ENCODE results near the gene FOXI3. TPM values are rescaled to one million over a fixed set of nuclear protein-coding genes. Genes with fewer than 3 reads are reported as not detected.

FOXI3 gene
- total RNA-seq, 1 experiment from 2014 or later = 0.11 TPM

DNA sequence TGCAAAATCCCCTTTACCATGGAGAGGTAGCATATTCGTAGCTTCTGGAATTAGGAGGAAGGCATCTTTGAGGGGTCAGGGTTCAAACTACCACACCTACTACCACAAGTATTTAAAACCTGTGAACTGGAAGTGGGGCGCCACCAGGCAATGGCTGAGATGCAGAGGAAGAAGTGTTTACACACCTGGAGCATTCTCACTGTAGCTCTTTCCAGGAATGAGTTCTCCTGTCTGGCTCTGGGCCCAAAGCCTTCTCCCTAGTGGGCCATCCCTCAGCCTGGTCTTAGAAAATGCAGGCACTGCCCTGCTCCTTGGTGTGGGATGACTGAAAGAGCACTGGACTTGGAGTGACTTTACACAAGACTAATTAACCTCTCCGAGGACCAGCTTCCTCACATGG, 30.7 kb upstream of the FOXI3 start:
- Histone ChIP-seq H3K9me3 (ENCODE audit: low read depth, low read length, poor library complexity, severe bottlenecking) (no peaks in the 10 kb centered on the region), H3K27me3 (replicated peaks; ENCODE audit: insufficient read depth, low read depth, low read length, poor library complexity) (peaks cover 10% of the 10 kb centered on the region), H3K4me1 (ENCODE audit: insufficient read depth, low read length, poor library complexity, severe bottlenecking) (no peaks in the 10 kb centered on the region), H3K4me3 (ENCODE audit: low read depth, low read length, poor library complexity, severe bottlenecking) (no peak overlapping the region), H3K27ac (ENCODE audit: low read depth, low read length, poor library complexity, severe bottlenecking) (no peak overlapping the region), H3K36me3 (ENCODE audit: insufficient read depth, low read length, poor library complexity, severe bottlenecking) (no peaks in the 10 kb centered on the region)
- TF ChIP-seq CTCF (conservative IDR thresholded peaks at IDR 0.05; ENCODE audit: low read depth, low read length) = no peak
- no peak for TF ChIP-seq EZH2 (IDR thresholded peaks at IDR 0.05; ENCODE audit: borderline replicate concordance, low read depth, low read length, poor library complexity, severe bottlenecking)
- no peak for DNase-seq (ENCODE audit: low spot score)
- ChIA-PET POLR2A (ENCODE audit: low non-redundant PET) (no interaction called here), CTCF (no interaction called here)
- BruUV-seq (replicated peaks) = no TSS peak
- intact Hi-C loops (cut with micrococcal nuclease; ENCODE audit: unreplicated experiment) = no loop called here

DNA sequence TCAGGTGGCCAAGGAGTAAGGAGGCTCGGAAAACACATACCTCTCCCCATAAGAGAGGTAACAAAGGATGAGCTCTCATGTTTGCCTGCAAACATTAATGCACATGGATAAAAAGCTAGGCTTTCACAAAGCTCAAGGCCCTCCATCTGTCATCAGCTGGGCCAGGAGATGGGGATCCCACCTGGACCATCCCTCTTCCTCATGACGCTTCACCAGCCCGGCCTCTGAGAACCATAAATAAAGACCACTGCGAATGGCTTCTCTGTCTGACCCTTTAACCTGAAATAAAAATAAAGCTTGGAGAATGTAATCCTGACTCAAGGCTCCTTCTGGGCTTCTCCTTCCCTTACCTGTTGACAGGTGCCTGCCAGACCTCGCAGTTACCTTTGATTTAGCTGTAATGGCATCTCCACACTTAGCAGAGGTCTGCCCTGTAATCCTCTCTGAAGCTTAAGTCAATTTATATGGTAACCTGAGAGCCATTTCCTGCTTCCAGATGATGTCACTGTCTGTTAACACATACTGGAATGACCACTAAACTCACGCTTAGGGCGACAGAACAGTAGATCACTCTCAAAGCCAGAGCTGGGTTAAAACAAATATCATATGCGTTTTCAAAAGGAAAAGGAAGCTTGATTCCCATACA, 29.3 kb upstream of the FOXI3 start:
- DNase-seq (ENCODE audit: low spot score) = peak; percentile 45
- Histone ChIP-seq H3K27me3 (replicated peaks; ENCODE audit: insufficient read depth, low read depth, low read length, poor library complexity) (peaks cover 10% of the 10 kb centered on the region), H3K36me3 (ENCODE audit: insufficient read depth, low read length, poor library complexity, severe bottlenecking) (no peaks in the 10 kb centered on the region), H3K27ac (ENCODE audit: low read depth, low read length, poor library complexity, severe bottlenecking) (no peak overlapping the region), H3K4me3 (ENCODE audit: low read depth, low read length, poor library complexity, severe bottlenecking) (no peak overlapping the region), H3K9me3 (ENCODE audit: low read depth, low read length, poor library complexity, severe bottlenecking) (no peaks in the 10 kb centered on the region), H3K4me1 (ENCODE audit: insufficient read depth, low read length, poor library complexity, severe bottlenecking) (no peaks in the 10 kb centered on the region)
- TF ChIP-seq CTCF (conservative IDR thresholded peaks at IDR 0.05; ENCODE audit: low read depth, low read length) = no peak
- no peak for TF ChIP-seq EZH2 (IDR thresholded peaks at IDR 0.05; ENCODE audit: borderline replicate concordance, low read depth, low read length, poor library complexity, severe bottlenecking)
- intact Hi-C loops (cut with micrococcal nuclease; ENCODE audit: unreplicated experiment) = no loop called here
- ChIA-PET CTCF (no interaction called here), POLR2A (ENCODE audit: low non-redundant PET) (no interaction called here)
- BruUV-seq (replicated peaks) = no TSS peak

DNA sequence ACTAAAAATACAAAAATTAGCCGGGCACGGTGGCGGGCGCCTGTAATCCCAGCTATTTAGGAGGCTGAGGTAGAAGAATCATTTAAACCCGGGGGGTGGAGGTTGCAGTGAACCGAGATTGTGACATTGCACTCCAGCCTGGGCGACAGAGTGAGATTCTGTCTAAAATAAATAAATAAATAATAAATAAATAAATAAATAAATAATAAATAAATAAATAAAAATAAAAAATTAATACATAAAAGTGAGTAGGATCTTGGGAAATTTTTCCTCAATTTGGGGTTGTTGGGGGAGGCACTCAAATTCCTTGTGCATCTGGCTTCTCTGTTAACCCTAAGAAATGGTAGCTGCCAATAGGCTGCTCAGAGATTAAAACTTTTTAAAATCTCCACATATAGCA, 20.3 kb upstream of the FOXI3 start:
- ChIA-PET CTCF (no interaction called here), POLR2A (ENCODE audit: low non-redundant PET) (no interaction called here)
- Histone ChIP-seq H3K36me3 (ENCODE audit: insufficient read depth, low read length, poor library complexity, severe bottlenecking) (no peaks in the 10 kb centered on the region), H3K4me1 (ENCODE audit: insufficient read depth, low read length, poor library complexity, severe bottlenecking) (no peaks in the 10 kb centered on the region), H3K9me3 (ENCODE audit: low read depth, low read length, poor library complexity, severe bottlenecking) (no peaks in the 10 kb centered on the region), H3K27ac (ENCODE audit: low read depth, low read length, poor library complexity, severe bottlenecking) (no peak overlapping the region), H3K27me3 (replicated peaks; ENCODE audit: insufficient read depth, low read depth, low read length, poor library complexity) (peaks cover 15% of the 10 kb centered on the region), H3K4me3 (ENCODE audit: low read depth, low read length, poor library complexity, severe bottlenecking) (no peak overlapping the region)
- intact Hi-C loops (cut with micrococcal nuclease; ENCODE audit: unreplicated experiment) = no loop called here
- no peak for DNase-seq (ENCODE audit: low spot score)
- TF ChIP-seq CTCF (conservative IDR thresholded peaks at IDR 0.05; ENCODE audit: low read depth, low read length) = no peak
- no peak for TF ChIP-seq EZH2 (IDR thresholded peaks at IDR 0.05; ENCODE audit: borderline replicate concordance, low read depth, low read length, poor library complexity, severe bottlenecking)
- BruUV-seq (replicated peaks) = no TSS peak

Data from A673 (cell line).